OCI-LY1 (cell line): ENCODE results near the gene CDC6.

Experiments used
- H2AFZ ChIP-seq: fragments of 200-600 bp; sonication (generic), shearing (Covaris generic); 2 replicates; pipeline ENCODE4 v1.6.0; 2014; ENCODE audit warnings: antibody characterized with exemption, mild to moderate bottlenecking, low read length
- H3F3A ChIP-seq: fragments of 200-600 bp; sonication (generic), shearing (Covaris generic); 2 replicates; pipeline ENCODE4 v1.6.0; 2014; ENCODE audit warnings: mild to moderate bottlenecking, antibody characterized with exemption, low read length, moderate library complexity; ENCODE audit not compliant: insufficient read depth
- H3K27ac ChIP-seq: fragments of 200-600 bp; sonication (generic); 2 replicates; pipeline ENCODE4 v1.5.1; 2014; ENCODE audit warnings: low read length, mixed run types, mild to moderate bottlenecking, low read depth; ENCODE audit not compliant: poor library complexity, severe bottlenecking
- H3K27me3 ChIP-seq: fragments of 200-600 bp; sonication (generic); 2 replicates; pipeline ENCODE4 v1.6.0; 2014; ENCODE audit warnings: antibody characterized with exemption, mild to moderate bottlenecking, low read length, moderate library complexity; ENCODE audit not compliant: insufficient read depth
- H3K36me3 ChIP-seq: fragments of 200-600 bp; sonication (generic); 2 replicates; pipeline ENCODE4 v1.6.1; 2014; ENCODE audit warnings: mild to moderate bottlenecking, antibody characterized with exemption, low read length, moderate library complexity, mixed read lengths; ENCODE audit not compliant: insufficient read depth
- H3K4me1 ChIP-seq: fragments of 200-600 bp; sonication (generic); 2 replicates; pipeline ENCODE4 v1.5.1; 2014; ENCODE audit warnings: mild to moderate bottlenecking, low read length, moderate library complexity; ENCODE audit not compliant: insufficient read depth, severe bottlenecking
- H3K4me2 ChIP-seq: fragments of 200-600 bp; sonication (generic), shearing (Covaris generic); 2 replicates; pipeline ENCODE4 v1.6.1; 2014; ENCODE audit warnings: low read length
- H3K4me3 ChIP-seq: fragments of 200-600 bp; sonication (generic); 2 replicates; pipeline ENCODE4 v1.5.1; 2014; ENCODE audit warnings: low read length, low read depth, mild to moderate bottlenecking, mixed read lengths; ENCODE audit not compliant: poor library complexity, severe bottlenecking
- H3K79me2 ChIP-seq: fragments of 200-600 bp; shearing (Covaris generic); 2 replicates; pipeline ENCODE4 v1.6.1; 2016; ENCODE audit warnings: mixed run types, low read length, mixed read lengths; ENCODE audit not compliant: insufficient read depth
- H3K9ac ChIP-seq: fragments of 200-600 bp; sonication (generic), shearing (Covaris generic); 2 replicates; pipeline ENCODE4 v1.6.1; 2014; ENCODE audit warnings: mild to moderate bottlenecking, low read length, mixed read lengths
- H3K9me2 ChIP-seq: fragments of 200-600 bp; sonication (generic), shearing (Covaris generic); 2 replicates; pipeline ENCODE4 v1.6.1; 2014; ENCODE audit warnings: low read depth, mild to moderate bottlenecking, low read length, mixed read lengths
- H3K9me3 ChIP-seq: fragments of 200-600 bp; shearing (Covaris generic); 2 replicates; pipeline ENCODE4 v1.6.1; 2014; ENCODE audit warnings: low read length, mixed read lengths
- H4K20me1 ChIP-seq: fragments of 200-600 bp; sonication (generic), shearing (Covaris generic); 2 replicates; pipeline ENCODE4 v1.6.0; 2016; ENCODE audit warnings: mild to moderate bottlenecking, low read length; ENCODE audit not compliant: insufficient read depth
- EZH2 ChIP-seq: fragments of 200-600 bp; sonication (generic), shearing (Covaris generic); IDR thresholded peaks from 2 replicates; pipeline ENCODE4 v1.8.0; 2017; ENCODE audit warnings: borderline replicate concordance, mixed run types, mild to moderate bottlenecking, antibody characterized with exemption, low read length, moderate library complexity, mixed read lengths
- TF ChIP-seq, protein P1 (sequence below): fragments of 200-600 bp; sonication (generic), shearing (Covaris generic); IDR thresholded peaks from 2 replicates; pipeline ENCODE4 v1.5.1; 2017; ENCODE audit warnings: mild to moderate bottlenecking, antibody characterized with exemption, low read length, moderate library complexity, mixed read lengths

CDC6 gene

DNA sequence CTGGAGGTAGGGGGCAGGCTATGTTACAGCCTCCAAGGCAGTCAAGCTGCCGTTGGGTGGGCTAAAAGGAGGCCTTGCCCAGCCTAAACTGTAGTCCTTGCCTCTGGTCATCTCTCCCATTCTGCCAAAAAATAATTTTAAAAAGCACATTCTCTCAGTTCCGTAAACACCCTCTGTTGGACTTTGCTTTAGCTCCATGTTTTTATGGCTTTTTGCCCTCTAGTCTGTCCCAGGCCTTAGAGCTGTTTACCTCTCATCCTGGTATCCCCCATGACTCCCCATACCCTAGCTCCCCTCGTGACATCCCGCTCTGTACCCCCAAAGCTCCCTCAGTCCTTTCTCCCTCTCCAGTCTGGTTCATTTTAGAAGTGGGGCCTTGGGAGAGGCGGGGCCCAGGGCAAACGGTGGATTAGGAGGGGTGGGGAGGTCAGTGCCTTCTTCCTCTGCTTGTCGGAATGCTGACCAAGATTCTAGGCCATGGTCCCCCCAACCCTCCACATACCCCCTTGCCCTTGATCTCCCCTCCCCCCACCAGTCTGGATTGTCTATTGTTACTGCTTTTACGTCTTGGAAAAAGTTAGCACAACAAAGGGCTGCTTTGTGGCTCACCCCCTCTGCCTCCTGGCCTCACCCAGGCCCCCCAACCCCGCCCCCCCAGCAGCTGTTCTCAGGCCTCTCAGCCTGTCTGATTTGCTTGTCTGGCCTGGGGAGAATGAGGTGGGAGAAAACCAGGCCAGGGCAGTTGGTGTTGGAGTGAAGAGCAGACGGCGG, 58.5 kb downstream of the CDC6 start:
- Histone ChIP-seq H3K27me3 (peaks cover 5% of the 10 kb centered on the region; the same call in 1 of the 2 replicates), H3K4me3 (no peak overlapping the region), H3K79me2 (no peaks in the 10 kb centered on the region), H4K20me1 (no peaks in the 10 kb centered on the region), H3K9ac (no peak overlapping the region), H3K36me3 (no peaks in the 10 kb centered on the region), H3K4me2 (no peak overlapping the region), H3K27ac (no peak overlapping the region), H3K9me3 (no peaks in the 10 kb centered on the region), H3F3A (no peaks in the 10 kb centered on the region), H3K9me2 (no peaks in the 10 kb centered on the region), H3K4me1 (peaks cover 17% of the 10 kb centered on the region), H2AFZ (no peak overlapping the region)
- no peak for TF ChIP-seq EZH2
- TF ChIP-seq, protein P1, sequence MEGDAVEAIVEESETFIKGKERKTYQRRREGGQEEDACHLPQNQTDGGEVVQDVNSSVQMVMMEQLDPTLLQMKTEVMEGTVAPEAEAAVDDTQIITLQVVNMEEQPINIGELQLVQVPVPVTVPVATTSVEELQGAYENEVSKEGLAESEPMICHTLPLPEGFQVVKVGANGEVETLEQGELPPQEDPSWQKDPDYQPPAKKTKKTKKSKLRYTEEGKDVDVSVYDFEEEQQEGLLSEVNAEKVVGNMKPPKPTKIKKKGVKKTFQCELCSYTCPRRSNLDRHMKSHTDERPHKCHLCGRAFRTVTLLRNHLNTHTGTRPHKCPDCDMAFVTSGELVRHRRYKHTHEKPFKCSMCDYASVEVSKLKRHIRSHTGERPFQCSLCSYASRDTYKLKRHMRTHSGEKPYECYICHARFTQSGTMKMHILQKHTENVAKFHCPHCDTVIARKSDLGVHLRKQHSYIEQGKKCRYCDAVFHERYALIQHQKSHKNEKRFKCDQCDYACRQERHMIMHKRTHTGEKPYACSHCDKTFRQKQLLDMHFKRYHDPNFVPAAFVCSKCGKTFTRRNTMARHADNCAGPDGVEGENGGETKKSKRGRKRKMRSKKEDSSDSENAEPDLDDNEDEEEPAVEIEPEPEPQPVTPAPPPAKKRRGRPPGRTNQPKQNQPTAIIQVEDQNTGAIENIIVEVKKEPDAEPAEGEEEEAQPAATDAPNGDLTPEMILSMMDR: no peak

DNA sequence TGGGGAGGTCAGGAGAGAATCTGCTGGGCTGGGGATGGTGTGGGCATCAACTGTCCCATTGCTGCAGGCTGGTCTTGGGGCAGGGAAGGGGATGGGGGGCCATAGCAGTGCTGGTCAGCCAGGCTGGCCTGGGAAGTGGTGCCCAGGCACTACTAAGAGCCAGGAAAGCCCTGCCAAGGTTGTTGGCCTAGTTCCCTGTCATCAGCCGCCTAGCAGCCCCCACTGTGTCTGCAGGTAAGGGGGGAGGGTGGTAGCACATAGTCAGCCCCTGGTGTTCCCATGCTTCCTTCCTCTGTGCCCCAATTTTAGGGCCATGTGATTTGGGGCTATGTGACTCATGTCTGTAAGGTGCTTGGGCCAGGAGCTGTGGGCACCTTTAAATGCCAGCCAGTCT, 59.1 kb downstream of the CDC6 start:
- no peak overlapping the region for H3K4me3 ChIP-seq
- H4K20me1 ChIP-seq: no peaks in the 10 kb centered on the region
- TF ChIP-seq EZH2: no peak
- TF ChIP-seq, protein P1: no peak
- H3K36me3 ChIP-seq: no peaks in the 10 kb centered on the region
- H3K9me2 ChIP-seq: no peaks in the 10 kb centered on the region
- H3K79me2 ChIP-seq: no peaks in the 10 kb centered on the region
- no peaks in the 10 kb centered on the region for H3F3A ChIP-seq
- no peak overlapping the region for H3K4me2 ChIP-seq
- H3K4me1 ChIP-seq: peaks cover 16% of the 10 kb centered on the region
- no peak overlapping the region for H3K9ac ChIP-seq
- peaks cover 5% of the 10 kb centered on the region; the same call in 1 of the 2 replicates for H3K27me3 ChIP-seq
- no peak overlapping the region for H2AFZ ChIP-seq
- H3K9me3 ChIP-seq: no peaks in the 10 kb centered on the region
- H3K27ac ChIP-seq: no peak overlapping the region

DNA sequence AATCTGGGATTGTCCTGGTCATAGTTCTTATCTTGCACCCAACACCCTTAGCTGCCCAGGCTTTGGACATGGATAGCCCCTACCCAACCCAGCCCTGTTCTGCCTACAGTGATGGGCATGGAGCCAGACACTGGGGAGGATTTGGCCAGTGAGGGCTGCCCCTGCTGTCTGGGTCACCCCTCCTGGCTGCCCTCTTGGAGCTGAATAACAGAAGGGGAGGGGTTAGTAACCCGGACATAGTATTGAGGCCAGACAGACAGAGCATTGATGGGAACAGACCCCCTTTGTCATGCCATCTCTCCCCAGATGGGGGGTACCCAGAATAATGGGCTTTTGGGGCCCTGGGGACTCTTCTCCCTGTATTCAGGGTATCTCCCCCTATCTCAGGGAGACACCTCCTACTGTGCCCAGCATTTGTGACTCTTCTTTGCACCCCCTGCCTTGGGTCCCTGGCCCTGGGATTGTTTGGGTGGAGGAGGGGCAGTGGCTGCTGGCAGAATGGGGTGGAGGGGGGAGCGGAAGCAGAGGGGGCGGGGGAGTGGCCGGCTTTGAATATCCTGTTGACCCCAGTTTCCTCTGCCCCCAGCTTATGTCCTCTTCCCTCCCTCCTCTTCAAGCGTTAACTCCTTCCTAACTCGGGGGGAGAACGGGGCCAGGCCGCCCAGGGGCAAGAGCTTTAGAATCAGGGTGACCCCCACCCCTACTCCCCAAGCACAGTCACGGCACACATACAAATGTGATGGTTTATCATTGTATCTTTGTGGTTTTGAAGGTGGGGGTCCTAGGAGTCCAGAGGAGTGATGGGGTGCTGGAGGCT, 59.8 kb downstream of the CDC6 start:
- Histone ChIP-seq H3K4me1 (peaks cover 8% of the 10 kb centered on the region), H3K9ac (no peak overlapping the region), H2AFZ (no peak overlapping the region), H4K20me1 (no peaks in the 10 kb centered on the region), H3K9me3 (no peaks in the 10 kb centered on the region), H3F3A (no peaks in the 10 kb centered on the region), H3K27ac (no peak overlapping the region), H3K4me3 (no peak overlapping the region), H3K27me3 (peaks cover 10% of the 10 kb centered on the region), H3K4me2 (no peak overlapping the region), H3K79me2 (no peaks in the 10 kb centered on the region), H3K9me2 (no peaks in the 10 kb centered on the region), H3K36me3 (no peaks in the 10 kb centered on the region)
- TF ChIP-seq, protein P1: no peak
